Cortex of kidney (tissue), 1 donor: ENCODE results near the gene ZNF436.

Source experiments
- DNase-seq: peaks from one replicate; lab custom pipeline; 2025; lab: John Stamatoyannopoulos, UW

Gene ZNF436

DNA sequence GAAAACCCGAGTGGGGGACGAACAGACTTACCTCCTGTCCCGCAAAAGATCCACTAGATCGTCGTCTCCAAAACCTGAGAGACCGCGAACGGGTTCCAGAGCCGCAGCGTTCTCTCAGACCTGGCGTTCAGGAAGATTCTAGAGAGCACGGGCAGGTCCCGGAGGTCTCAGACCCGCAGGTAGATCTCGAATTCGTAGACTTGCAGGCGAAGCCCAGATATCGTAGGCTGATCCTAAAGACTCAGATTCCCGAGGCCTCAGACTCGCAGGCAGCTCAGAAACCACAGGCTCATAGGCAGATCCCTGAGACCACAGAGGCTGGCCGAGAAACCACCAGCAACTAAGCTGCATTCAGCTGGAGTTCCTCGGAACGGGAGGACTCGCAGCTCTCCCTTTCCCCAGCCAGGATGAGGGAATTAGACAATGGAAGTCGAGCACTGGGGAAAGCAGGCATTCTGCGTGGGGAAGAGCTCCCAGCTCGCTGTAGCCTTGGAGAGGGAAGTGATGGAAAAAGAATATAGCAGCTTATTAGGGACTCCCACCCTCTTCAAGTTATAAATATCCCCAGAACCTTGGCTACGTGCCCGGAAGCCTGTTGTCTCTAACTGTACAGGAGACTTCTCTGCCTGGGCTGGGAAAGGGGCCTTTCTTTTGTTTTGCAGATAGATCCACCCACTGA is at the start of gene ZNF436:
TSS of gene ZNF436 (minus strand) at position 502 of the 679 bp plus-strand sequence. CDS start 1,831 bp downstream, outside the sequence.
- no peak for DNase-seq

DNA sequence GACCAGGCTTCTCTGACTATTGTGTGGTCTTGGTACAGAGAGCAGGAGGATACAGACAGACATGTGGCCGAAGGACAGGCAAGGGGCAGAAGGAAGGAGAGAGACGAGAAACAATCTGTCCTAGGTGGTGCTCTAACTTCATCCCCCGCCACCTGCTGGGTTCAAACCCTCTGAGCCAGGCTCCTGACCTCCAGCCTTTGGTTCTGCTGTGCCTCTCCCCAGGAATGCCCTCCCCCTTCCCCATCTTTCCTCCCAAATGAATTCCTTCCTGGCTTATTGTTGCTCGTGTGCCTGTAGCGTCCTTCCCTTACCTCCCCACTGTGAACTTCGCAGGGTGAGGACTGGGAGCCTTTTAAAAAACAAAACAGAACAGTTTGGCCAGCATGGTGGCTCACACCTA is 49.5 kb upstream of the ZNF436 start:
- no peak for DNase-seq

DNA sequence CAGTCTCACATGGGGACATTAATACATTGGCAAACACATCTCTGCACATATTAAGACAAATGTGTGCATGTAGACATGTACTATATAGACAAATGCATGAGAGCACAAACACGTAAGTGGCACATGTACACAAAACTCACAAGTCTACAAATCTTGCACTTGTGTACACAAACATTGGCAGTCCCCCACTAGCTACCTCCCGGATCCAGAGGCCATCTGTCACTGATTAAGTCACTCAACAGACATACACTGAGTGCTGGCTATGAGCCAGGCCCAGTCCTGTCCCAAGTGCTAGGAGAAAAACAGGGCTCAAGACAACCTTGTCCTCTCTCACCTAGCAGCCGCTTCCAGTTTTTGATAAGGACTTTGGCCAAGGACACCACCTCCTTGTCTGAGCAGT is 47.9 kb upstream of the ZNF436 start:
- DNase-seq, result no peak

DNA sequence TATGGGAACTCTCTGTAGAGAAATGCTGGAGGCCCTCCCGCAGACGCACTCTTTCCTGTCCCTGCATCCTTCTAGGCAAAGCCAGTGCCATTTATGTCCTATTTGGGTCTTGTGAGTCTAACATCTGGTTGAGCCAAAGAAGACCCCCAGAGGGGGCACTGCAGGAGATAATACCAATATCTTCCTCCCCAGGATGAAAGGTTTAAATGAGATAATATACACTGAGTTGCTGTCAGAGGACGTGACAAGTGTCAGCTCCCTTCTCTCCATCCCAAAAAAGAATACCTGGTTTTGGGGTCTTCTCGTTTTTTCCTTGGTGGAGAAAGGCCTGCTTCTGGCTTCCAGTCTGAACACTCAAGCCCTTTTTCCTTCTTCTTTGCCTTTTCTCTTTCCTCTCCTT is 47.3 kb upstream of the ZNF436 start:
- no peak for DNase-seq

DNA sequence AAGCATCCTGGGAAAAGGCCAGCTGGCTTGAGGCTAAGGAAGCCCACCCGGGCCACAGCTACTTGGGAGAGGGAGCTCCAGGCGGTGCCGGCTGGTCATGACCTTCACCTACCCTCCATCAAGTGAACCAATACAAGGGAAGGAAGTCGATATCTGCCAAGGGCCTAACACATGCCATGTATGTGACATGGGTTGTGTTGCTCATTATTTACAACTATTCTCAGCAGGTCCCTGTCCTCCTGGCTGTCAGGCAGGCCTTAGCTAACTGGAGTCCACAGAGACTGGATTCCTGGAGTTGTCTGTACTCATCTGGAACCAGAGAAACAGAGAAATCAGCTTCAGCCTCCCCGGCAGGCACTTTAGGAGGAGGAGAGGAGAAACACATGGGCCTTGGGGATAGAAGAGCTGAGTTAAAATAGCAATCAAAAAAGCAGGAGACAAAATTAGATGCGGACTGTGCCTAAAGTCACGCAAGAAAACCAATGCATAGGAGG is 39.2 kb upstream of the ZNF436 start:
- DNase-seq, result no peak

DNA sequence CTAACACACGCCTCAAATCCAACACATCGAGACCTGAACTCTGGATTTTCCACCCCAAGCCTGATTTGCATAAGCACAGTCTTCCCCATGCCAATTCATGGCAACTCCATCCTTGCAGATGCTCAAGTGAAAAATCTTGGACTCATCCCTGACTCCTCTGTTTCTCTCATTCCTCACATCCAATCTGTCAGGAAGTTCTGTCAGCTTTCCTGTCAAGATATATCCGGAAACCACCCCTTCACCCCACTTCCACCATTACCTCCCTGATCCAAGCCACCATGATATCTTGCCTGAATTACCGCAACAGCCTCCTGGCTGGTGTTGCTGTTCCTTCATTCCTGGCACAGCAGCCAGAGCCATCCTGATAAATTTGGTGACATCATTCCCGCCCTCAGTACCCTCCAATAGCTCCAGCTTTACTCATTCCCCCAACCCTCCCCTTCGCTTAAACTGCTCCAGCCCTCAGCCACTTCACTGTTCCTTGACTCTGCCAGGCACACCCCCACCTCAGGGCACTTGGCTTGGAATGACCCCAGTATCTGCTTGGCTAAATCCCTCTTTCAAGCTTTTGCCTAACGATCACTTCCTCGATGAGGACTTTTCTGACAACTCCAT is 37.5 kb upstream of the ZNF436 start:
- DNase-seq, result no peak

DNA sequence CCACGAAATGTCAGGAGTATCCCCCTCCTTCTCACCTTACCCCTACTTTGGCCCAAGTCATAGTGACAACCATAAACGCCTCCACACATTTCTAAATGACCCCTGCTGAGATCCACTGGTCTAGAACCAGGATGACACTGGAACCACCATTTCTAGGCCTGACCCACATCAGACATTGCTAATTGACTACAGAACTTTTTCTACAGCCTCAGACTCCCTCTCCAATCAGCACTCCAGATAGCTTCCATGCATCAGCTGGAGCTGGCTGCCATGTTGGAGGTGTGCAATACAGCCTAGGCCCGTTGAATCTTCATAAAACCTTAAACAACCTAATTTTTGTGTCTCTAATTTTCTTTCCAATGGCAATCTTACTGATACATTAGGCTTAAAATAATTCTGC is 36.3 kb upstream of the ZNF436 start:
- DNase-seq, result no peak

DNA sequence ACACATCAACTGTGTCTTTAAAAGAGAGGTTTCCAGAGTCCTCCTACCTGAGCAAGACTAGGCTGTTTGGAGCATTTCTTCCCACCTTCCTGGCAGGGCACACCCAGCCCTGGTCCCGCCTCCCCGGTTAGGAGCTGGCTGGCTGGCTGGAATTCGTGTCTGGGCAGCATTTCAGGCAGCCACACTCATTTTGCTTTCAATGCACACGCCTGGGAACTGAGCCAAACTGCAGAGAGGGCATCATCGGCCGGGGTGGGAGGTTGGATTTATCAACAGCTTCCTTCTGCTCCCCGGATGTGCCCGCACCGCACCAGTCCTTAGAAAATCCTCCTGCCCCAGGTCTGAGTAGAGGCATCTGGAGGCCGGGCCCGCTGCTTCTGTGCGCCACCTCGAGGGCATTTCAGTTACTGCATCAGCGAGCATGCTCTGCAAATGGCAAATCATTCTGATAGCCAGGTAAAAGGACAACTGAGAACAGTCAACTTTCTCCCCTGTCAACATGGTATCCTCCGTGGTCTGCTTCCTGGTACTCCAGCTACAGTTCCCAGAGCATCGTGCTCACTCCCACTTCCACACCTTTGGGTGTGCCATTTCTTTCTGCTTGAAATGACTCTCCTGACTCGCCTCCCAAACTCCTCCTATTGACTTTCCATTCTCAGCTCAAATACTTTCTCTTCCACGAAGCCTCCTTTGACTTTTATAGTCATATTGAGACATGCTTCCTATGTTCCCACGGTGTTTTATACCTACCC is 34.3 kb upstream of the ZNF436 start:
- no peak for DNase-seq

DNA sequence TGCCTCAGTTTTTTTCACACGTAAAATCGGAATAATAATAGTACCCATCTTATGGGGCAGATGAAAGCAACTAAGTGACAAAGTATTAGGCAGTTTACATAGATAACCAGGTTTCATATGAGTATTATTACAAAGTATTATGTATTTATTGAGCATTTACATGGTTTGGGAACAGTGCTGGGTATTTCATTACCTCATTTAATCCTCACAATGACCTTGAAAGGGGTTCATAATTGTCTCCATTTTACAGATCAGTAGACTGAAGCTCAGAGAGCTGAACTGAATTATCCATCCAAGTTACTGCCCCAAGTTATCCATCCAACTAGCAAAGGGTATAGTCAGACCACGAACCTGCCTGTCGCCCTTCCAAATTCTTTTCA is 33.7 kb upstream of the ZNF436 start:
- DNase-seq, result no peak

DNA sequence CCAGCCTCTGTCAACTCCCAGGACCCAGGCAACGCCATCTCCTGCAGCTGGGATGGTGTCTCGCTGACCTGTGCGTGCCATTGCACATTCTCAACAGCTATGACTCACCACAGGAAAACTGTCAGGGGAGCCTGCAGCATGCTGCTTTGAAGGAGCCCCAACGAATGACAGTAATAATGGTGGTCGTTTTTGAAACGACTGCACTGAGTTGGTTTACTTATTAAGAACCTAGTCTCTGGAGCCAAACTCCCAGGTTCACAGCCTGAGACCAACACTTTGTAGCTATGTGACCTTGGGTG is 33.4 kb upstream of the ZNF436 start:
- DNase-seq, result no peak

DNA sequence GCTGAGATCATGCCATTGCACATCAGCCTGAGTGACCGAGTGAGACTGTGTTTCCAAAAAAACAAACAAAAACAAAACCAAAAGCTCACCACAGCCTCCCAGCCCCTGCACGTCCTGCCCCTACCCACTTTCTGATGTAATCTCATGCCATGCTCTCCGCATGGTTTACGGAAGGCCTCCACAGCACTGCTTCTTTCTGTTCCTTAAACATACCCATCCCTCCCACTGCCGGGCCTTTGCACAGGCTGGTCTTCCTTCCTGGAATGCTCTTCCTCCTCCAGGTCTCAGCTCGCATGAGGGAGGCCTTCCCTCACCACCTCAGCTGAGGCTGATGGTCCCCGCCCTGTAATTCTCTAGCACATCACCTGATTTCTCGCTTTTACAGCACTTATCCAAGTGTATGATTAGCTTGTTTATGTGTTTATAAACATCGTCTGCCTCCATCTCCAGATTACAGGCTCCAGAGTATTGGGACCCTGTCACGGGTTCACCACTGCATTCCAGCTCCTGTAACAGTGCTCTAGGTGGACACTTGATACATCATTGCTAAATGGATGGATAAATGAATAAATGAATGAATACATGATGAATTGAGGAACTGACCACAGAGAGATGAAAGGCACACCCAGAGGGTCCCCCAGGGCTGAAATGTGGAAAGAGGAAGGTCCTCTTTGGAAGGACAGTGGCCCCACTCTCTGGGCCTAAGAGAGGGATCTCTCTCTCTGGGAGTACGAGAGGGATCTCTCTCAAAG is 32.8 kb upstream of the ZNF436 start:
- no peak for DNase-seq

DNA sequence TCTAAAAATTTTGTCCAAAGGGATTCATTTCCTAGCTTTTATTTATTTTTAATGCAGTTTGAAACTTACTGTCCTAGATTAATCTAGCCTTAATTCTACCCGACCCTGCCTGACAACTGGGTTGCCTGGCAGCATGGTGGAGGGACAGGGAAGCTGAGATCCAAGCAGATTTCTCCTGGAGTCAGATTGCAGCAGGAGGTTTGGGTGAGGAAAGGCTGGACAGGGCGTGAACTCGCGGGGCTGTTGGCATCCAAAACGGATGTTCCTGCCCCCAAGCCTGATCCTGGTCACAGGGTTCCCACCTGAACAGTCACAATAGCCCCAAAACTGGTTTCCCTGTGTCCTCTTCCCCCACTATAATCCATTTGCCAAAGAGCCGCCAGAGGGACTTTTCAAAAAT is 31.7 kb upstream of the ZNF436 start:
- DNase-seq, result no peak

DNA sequence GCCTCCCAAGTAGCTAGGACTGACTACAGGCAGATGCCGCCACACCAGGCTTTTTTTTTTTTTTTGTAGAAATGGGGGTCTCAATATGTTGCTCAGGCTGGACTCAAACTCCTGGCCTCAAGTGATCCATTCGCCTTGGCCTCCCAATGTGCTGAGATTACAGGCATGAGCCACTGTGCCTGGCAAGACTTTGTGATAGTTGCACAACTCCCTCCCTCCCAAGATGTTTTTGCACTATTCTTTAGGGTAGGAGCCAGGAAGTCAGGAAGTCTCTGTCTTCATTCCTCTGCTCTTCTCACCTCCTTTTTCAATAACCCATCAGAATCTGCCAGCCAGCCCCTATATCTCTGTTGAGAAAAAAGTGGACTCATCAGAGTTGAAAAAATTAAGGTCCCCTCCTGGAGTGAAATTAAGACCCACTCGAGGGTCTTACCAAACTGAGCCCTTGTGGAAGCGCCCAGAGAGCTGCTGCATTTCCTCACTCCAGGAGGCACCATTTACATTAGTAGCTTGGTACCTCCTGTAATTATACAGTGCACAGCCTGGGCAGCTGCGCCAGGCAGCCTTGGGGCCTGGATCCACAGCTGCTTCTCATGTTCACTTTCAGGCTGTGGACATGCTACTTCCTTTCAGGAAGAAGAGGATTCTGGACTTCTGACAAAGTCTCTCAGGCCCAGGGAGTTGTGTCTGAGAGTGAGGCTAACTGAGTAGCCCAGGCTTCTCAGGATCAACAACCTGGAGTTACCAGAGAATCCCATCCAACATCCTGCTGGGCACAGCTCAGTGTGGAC is 30.9 kb upstream of the ZNF436 start:
- no peak for DNase-seq

DNA sequence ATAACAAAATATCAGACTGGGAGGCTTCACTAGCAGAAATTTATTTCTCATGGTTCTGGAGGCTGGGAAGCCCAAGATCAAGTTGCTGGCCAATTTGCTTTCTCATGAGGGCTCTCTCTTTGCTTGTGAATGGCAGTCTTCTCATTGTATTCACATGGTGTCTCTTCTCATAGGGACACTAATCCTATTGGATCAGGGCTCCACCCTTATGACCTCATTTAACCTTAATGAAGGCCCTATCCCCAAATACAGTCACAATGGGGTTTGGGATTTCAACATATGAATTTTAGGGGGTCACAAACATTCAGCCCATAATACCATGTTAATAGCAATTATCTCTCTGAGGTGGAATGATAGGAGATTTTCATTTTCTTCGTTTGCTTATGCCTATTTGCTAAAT is 29.6 kb upstream of the ZNF436 start:
- DNase-seq, result no peak

DNA sequence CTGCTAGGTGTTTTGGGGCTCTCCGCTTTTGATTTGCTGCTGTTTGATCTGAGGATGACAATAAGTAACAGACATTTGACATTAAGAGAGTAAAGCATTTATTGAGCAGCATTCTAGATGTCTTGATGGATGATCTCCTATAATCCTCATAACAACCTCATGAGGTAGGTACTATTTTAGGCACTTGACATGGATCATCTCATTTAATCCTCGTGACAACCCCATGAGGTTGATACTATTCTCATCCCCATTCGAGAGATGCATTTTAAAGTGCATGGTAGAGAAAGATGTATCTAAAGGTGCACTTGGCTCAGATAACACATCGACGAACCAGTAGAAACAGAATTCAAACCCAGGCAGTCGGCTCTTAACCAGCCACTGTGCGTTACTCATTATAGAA is 28.3 kb upstream of the ZNF436 start:
- DNase-seq, result no peak

DNA sequence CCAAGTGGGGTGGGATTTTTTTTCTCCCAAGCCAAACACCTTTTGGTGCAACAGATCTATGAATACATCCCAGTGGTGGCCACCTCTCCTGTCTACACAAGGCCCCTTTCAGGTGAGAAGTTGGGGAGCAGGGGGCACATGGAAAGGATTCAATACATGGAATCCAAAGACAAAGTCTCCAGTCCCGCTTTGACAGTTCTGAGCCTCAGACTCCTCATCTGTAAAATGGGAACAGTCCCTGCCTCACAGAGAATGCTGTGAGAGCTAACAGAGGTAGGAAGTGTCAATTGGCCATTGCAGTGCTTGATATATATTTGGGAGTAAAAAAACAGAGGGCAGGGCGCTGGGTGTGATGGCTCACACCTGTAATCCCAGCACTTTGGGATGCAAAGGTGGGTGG is 26.7 kb upstream of the ZNF436 start:
- DNase-seq, result no peak

DNA sequence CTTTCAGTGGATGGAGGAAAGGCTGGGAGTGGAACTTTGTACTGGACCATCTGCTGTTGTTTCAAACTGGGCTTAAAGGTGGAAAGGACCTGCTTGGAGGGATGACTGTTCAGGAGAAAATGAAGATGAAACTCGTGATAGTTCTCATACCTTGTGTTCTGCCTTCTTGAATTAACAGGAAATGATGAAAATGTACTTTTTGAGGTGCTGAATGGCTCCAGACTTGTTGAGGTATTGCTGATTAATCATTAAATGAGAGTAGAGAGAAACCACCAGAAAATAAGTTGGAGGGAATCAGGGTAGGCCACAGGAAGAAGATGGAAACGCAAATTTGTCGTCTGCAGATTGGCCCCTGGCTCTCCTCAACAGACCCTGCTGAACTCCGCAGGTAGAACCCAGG is 26.2 kb upstream of the ZNF436 start:
- no peak for DNase-seq

DNA sequence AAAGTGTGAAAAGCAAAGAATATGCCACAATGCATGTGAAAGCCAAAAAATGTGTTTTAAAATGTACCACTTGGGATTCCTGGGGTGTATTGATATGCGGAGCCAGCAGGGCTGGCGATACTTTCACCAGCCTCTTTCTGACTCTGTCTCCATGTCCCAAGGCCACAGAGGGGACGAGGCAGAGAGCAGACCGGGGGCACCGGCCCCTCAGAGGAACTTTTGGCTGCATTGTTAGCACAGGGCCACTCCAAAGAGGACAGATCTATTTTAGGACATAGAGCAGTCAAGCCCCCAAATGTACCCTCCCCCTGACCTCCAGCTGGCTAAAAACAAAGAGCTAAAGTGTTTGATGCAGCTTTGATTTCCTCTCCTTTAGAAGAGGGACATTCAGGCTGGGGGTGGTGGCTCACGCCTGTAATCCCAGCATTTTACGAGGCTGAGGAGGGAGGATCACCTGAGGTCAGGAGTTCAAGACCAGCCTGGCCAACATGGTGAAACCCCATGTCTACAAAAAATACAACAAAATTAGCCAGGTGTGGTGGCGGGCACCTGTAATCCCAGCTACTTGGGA is 25.6 kb upstream of the ZNF436 start:
- DNase-seq, result no peak

DNA sequence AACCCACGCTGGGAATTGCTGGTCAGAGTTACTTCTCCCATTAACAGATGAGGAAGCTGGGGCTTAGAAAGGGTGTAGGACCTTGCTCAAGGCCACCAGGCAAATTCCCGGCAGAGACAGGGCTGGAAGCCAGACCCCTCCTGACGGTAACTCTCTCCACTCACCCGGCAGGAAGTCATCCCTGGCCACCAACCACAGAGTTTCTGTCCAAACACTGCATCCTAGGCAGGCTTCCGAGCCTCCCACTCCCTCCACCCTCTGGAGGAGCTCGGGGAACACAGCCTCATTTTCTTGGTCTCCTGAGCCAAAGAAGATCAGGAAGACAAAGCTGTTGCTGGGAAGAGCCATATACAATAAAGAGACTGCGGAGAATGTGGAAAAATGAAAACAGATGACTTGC is 25.0 kb upstream of the ZNF436 start:
- no peak for DNase-seq

DNA sequence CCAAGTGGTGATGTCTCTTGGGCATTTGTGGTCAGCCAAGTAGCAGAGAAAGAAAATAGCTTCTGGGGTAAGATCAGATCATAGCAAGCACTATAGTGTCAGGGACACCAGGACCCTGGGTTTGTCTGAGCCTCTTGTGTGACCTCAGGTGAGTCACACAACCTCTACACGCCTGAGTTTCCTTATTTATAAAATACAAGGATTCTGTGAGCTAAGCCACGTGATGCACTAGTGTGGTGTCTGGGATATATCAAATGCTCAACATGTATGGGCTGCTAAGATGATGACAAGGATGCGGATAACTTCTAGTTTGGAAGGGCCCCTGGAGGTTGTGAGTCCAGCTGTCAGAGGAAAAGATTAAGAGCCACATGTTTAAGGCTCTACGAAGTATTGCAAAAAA is 24.5 kb upstream of the ZNF436 start:
- DNase-seq, result no peak

DNA sequence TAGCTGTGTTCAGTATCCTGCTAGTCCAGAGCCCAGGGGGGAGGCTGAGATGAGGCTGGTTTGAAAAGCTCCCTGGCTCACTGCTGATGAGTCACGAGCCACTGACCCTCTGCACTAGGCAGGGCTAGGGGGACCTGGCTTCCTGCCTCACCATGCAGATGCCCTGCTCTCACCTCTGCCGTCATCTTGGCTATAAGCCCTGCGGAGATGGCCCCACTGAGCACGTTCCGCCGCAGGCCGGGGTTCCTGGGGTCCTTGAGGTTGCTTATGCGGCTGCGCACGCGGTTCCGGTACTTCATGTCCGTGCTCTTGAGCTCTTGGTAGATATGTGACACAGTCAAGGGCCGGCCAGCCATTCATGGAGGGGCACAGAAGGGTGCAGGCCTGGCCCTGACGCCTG is 24.1 kb upstream of the ZNF436 start:
- no peak for DNase-seq
